BLaER1 (cell line): ENCODE results near the gene NSG1.

Source experiments
- H3K27ac ChIP-seq: shearing (Covaris generic); formaldehyde crosslinking; 2 replicates; pipeline ENCODE4 v1.8.1; 2022
- H3K27me3 ChIP-seq: shearing (Covaris generic); formaldehyde crosslinking; 2 replicates; pipeline ENCODE4 v1.8.1; 2022
- H3K36me3 ChIP-seq: shearing (Covaris generic); formaldehyde crosslinking; 2 replicates; pipeline ENCODE4 v1.8.1; 2022
- H3K4me1 ChIP-seq: shearing (Covaris generic); formaldehyde crosslinking; 2 replicates; pipeline ENCODE4 v1.8.1; 2022
- H3K4me2 ChIP-seq: shearing (Covaris generic); formaldehyde crosslinking; 2 replicates; pipeline ENCODE4 v1.8.1; 2022
- H3K4me3 ChIP-seq: shearing (Covaris generic); formaldehyde crosslinking; 2 replicates; pipeline ENCODE4 v1.8.1; 2022
- H3K9ac ChIP-seq: shearing (Covaris generic); formaldehyde crosslinking; 2 replicates; pipeline ENCODE4 v1.8.1; 2022
- H3K9me3 ChIP-seq: shearing (Covaris generic); formaldehyde crosslinking; 2 replicates; pipeline ENCODE4 v1.8.1; 2022
- H4K20me1 ChIP-seq: shearing (Covaris generic); formaldehyde crosslinking; 2 replicates; pipeline ENCODE4 v1.8.1; 2022
- Cebpa-rat ChIP-seq: shearing (Covaris generic); IDR thresholded peaks from 2 replicates; pipeline ENCODE4 v1.8.1; 2022

The NSG1 gene

GRCh38 chr4:4428966-4429875 is 42.3 kb downstream of the NSG1 start:
- Histone ChIP-seq H3K9ac (no peak overlapping the region), H3K4me3 (no peak overlapping the region), H3K27ac (no peak overlapping the region), H3K27me3 (no peaks in the 10 kb centered on the region), H3K9me3 (no peaks in the 10 kb centered on the region), H3K36me3 (peaks cover 66% of the 10 kb centered on the region), H4K20me1 (no peaks in the 10 kb centered on the region), H3K4me2 (no peak overlapping the region), H3K4me1 (peaks cover 13% of the 10 kb centered on the region; the same call in 1 of the 2 replicates)
- TF ChIP-seq Cebpa-rat: no peak

DNA sequence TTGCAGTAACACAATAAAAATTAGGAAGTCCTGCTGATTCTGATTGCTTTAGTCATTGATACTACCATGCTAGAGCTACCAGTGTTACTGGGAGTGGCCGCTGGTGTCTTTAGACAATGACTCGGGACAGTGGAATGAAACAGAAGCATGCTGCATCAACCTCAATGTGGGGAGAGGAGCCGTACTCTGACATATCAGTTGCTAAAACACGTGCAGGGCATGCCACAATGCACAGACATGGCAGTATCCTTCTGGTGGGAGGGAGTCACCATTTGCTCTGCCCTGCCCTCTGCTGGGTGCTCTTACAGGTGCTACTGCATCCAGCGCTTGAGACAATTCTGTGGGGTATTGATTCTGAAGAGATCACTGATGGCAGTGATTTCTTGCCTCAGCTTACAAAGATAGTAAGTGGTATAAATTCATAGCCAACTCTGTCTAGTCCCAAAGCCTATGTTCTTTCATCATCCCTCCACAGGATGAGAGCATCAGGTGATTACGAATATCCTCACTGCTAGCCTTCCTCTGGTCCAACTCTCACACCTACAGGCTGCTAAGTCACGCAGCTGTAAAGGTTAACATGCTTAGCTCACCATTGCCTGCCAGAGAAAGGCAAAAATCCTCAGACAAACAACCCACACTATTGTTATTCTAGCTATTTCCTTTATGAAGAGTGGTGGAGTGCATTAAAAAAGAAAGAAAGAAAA is 43.7 kb downstream of the NSG1 start:
- peaks cover 56% of the 10 kb centered on the region for H3K36me3 ChIP-seq
- no peak for TF ChIP-seq Cebpa-rat
- H3K4me1 ChIP-seq: peaks cover 13% of the 10 kb centered on the region; the same call in 1 of the 2 replicates
- no peaks in the 10 kb centered on the region for H4K20me1 ChIP-seq
- H3K4me3 ChIP-seq: no peak overlapping the region
- H3K27ac ChIP-seq: no peak overlapping the region
- no peaks in the 10 kb centered on the region for H3K27me3 ChIP-seq
- no peak overlapping the region for H3K9ac ChIP-seq
- no peak overlapping the region for H3K4me2 ChIP-seq
- H3K9me3 ChIP-seq: no peaks in the 10 kb centered on the region

DNA sequence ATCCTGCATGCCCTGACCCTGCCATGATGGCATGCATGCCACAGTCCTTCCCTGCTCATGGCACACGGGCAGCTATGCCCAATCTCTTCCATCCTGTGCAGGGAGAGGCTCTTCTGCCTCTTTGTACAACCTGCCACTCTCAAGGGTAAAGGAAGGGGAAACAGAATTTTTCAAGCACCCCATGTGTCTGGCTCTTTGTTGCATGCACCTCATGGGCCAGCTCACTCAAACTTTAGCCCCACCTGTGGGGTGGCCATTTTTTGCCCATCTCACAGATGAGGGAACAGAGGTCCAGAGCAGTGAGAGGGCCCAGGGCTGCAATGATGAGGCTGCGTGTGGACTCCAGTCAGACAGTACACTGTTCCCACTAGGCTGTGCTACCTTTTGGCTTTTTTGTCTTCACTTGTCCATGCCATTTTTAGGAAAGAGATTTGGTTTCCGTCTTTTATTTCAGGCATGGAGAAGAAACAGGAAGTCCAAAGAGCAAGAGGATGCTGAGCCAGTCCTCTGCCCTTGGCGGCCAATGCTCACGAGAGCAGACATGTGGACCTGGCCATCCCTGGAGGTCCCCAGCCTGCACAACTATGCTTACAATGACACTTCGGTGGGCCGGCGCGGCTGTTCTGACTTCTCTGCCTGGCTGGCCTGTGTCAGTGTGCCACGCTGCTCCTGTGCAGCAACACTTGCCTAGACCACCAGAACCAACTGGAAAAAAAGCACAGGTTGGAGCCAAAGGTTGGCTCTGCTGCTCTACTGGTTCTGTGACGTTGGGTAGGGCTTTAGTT is 45.6 kb downstream of the NSG1 start:
- peaks cover 52% of the 10 kb centered on the region for H3K36me3 ChIP-seq
- H3K27me3 ChIP-seq: no peaks in the 10 kb centered on the region
- no peak overlapping the region for H3K9ac ChIP-seq
- no peak overlapping the region for H3K4me2 ChIP-seq
- no peak for TF ChIP-seq Cebpa-rat
- peaks cover 8% of the 10 kb centered on the region; the same call in 1 of the 2 replicates for H3K4me1 ChIP-seq
- no peaks in the 10 kb centered on the region for H4K20me1 ChIP-seq
- no peaks in the 10 kb centered on the region for H3K9me3 ChIP-seq
- H3K4me3 ChIP-seq: no peak overlapping the region
- H3K27ac ChIP-seq: no peak overlapping the region

DNA sequence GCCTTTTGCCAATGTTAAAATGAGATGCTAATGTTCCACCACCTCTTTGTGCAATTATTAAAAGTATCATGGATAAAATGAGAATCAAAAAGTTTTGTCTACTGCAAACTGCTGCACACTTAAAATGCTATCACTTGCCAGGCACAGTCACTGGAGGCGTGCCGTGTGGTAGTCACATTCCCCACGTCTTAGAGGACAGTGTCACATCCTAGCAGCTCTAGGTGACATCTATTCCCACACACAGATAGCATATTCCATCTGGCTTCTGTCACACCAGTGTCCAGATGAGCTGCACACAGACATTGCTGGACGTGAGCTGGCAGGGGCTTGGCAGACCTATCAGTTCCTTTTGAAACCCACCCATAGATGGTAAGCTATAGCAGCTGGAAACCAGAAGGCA is 47.0 kb downstream of the NSG1 start:
- Histone ChIP-seq H3K4me2 (no peak overlapping the region), H4K20me1 (no peaks in the 10 kb centered on the region), H3K9me3 (no peaks in the 10 kb centered on the region), H3K27me3 (no peaks in the 10 kb centered on the region), H3K9ac (no peak overlapping the region), H3K36me3 (peaks cover 52% of the 10 kb centered on the region), H3K27ac (no peak overlapping the region), H3K4me1 (peaks cover 4% of the 10 kb centered on the region; the same call in 1 of the 2 replicates), H3K4me3 (no peak overlapping the region)
- TF ChIP-seq Cebpa-rat: no peak

DNA sequence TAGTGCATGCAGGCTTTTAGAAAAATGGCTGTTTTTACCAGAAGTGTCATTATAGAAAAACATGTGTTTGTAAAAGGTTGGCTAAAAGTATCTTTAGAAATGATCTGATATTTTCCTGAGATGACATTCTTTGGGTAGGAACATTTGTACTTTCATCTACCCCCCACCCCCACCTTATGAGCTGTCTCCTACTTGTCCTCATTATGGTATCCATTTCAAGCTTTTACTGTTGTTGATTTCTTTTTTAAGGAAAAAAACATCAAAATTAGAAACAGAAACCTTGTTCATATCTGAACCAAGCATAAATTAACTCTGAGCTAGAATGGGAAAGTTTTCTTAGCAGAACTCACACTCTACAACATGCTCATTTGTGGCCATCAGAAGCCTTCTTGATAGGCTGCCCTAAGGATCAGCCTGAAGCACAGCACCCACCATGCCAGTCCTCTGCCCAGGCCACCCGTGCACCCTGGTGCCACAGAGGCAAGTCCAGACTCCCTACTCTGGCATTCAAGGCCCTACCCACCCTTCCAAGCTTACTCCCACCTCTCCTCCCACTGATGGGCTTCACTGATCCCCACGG is 49.4 kb downstream of the NSG1 start:
- Histone ChIP-seq H4K20me1 (no peaks in the 10 kb centered on the region), H3K36me3 (peaks cover 51% of the 10 kb centered on the region), H3K4me3 (no peak overlapping the region), H3K9ac (no peak overlapping the region), H3K9me3 (no peaks in the 10 kb centered on the region), H3K4me2 (no peak overlapping the region), H3K4me1 (no peaks in the 10 kb centered on the region), H3K27ac (no peak overlapping the region), H3K27me3 (no peaks in the 10 kb centered on the region)
- no peak for TF ChIP-seq Cebpa-rat

DNA sequence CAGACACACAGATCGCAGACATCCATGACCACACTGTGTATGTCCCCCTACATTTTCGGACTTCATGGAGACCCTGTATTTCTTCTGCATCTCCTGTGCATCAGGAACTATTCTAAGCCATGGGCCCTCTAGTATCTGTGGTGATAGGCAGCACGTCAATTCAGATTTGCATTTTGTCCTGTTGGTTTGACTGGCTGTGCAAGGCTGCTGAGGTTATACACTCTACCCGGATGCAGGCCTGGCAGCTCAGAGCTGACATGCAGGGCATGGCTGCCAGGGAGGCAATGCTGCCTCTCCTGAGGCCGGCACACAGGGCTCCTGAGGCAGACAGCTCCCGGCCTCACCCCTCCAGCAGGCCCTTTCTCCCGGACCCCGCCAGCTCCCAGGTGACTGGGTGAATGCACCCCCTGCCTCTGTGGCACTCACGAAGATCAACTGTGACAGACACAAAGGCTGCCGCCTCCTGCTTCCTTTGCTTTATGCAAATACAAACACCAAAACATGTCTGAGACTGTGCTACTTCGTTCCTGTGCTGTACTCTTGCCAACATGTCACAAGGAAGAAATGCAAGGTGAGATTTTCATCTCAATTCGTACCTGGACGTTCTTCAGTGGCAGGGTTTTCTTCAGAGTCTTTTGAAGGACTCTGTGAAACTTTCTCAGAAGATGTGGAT is 51.0 kb downstream of the NSG1 start:
- no peaks in the 10 kb centered on the region for H3K27me3 ChIP-seq
- H3K27ac ChIP-seq: no peak overlapping the region
- peaks cover 41% of the 10 kb centered on the region for H3K36me3 ChIP-seq
- H4K20me1 ChIP-seq: no peaks in the 10 kb centered on the region
- no peak overlapping the region for H3K9ac ChIP-seq
- TF ChIP-seq Cebpa-rat: no peak
- no peaks in the 10 kb centered on the region for H3K9me3 ChIP-seq
- no peak overlapping the region for H3K4me3 ChIP-seq
- no peak overlapping the region for H3K4me2 ChIP-seq
- H3K4me1 ChIP-seq: no peaks in the 10 kb centered on the region

DNA sequence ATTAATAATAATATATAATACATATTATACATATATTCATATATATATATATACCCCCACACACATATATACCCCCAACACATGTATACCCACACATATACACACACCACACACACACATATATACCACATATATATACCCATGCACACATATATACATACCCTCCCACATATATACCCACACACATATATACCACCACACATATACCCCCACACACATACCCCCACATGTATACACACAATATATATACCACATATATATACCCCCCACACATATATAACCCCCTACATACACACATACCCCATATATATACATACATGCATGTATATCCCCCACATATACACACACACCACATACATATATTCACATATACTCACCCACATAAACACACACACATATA is 52.0 kb downstream of the NSG1 start:
- H3K27me3 ChIP-seq: no peaks in the 10 kb centered on the region
- no peak for TF ChIP-seq Cebpa-rat
- H3K4me2 ChIP-seq: no peak overlapping the region
- no peaks in the 10 kb centered on the region for H3K9me3 ChIP-seq
- no peaks in the 10 kb centered on the region for H4K20me1 ChIP-seq
- no peak overlapping the region for H3K9ac ChIP-seq
- H3K36me3 ChIP-seq: peaks cover 33% of the 10 kb centered on the region
- no peak overlapping the region for H3K27ac ChIP-seq
- H3K4me3 ChIP-seq: no peak overlapping the region
- H3K4me1 ChIP-seq: no peaks in the 10 kb centered on the region

DNA sequence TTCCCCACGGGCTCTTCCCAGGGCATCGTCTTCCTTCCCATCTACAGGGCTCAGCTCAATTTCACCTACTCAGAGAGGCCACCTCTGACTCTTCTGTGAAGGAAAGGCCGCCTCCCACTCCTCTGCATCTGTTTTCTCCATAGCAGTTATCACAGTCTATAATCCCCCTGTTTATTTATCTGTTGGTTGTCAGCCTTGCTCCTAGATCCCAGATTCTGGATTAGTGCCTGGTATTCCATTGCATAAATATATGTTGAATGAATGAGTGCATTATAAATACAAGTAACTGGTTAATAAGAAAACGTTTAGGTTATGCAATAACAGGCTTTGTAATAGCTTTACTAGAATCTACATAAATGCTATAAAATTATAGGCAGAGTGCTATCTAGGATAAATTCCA is 52.9 kb downstream of the NSG1 start:
- Histone ChIP-seq H3K4me2 (no peak overlapping the region), H3K4me1 (no peaks in the 10 kb centered on the region), H3K36me3 (peaks cover 37% of the 10 kb centered on the region), H3K9ac (no peak overlapping the region), H3K9me3 (no peaks in the 10 kb centered on the region), H3K27ac (no peak overlapping the region), H3K4me3 (no peak overlapping the region), H4K20me1 (no peaks in the 10 kb centered on the region), H3K27me3 (no peaks in the 10 kb centered on the region)
- no peak for TF ChIP-seq Cebpa-rat

GRCh38 chr4:4440333-4441061 is 53.6 kb downstream of the NSG1 start:
- no peak for TF ChIP-seq Cebpa-rat
- no peaks in the 10 kb centered on the region for H3K27me3 ChIP-seq
- peaks cover 37% of the 10 kb centered on the region for H3K36me3 ChIP-seq
- no peak overlapping the region for H3K9ac ChIP-seq
- no peaks in the 10 kb centered on the region for H3K4me1 ChIP-seq
- H3K9me3 ChIP-seq: no peaks in the 10 kb centered on the region
- no peak overlapping the region for H3K27ac ChIP-seq
- H3K4me3 ChIP-seq: no peak overlapping the region
- no peak overlapping the region for H3K4me2 ChIP-seq
- H4K20me1 ChIP-seq: no peaks in the 10 kb centered on the region
